Endodermal cell (in vitro differentiated cells): ENCODE results near the gene ZNF692. TPM values are rescaled to one million over a fixed set of nuclear protein-coding genes. Genes with fewer than 3 reads are reported as not detected.

ENCODE experiments used
- DNase-seq: peaks from one replicate; pipeline ENCODE4 v3.0.0-alpha.2; 2017
- H3K27ac ChIP-seq: 2 replicates; pipeline ENCODE4 v1.5.1; 2013; ENCODE audit warnings: mild to moderate bottlenecking, low read depth, low read length, moderate library complexity
- H3K27me3 ChIP-seq: 2 replicates; pipeline ENCODE4 v1.6.1; 2013; ENCODE audit warnings: mild to moderate bottlenecking, low read length, moderate library complexity; ENCODE audit not compliant: insufficient read depth, control insufficient read depth, poor library complexity, severe bottlenecking
- H3K36me3 ChIP-seq: 2 replicates; pipeline ENCODE4 v1.7.0; 2013; ENCODE audit warnings: mild to moderate bottlenecking, low read length, moderate library complexity; ENCODE audit not compliant: control insufficient read depth, insufficient read depth
- H3K4me1 ChIP-seq: one replicate; pipeline ENCODE4 v1.7.0; 2013; ENCODE audit warnings: low read length; ENCODE audit not compliant: control insufficient read depth, insufficient read depth
- H3K4me3 ChIP-seq: 2 replicates; pipeline ENCODE4 v1.5.1; 2013; ENCODE audit warnings: mild to moderate bottlenecking, low read length, moderate library complexity
- H3K9ac ChIP-seq: 2 replicates; pipeline ENCODE4 v1.6.1; 2013; ENCODE audit warnings: mild to moderate bottlenecking, low read length, moderate library complexity; ENCODE audit not compliant: poor library complexity, severe bottlenecking; ENCODE audit errors: extremely low read depth
- H3K9me3 ChIP-seq: 2 replicates; pipeline ENCODE4 v1.6.1; 2013; ENCODE audit warnings: mild to moderate bottlenecking, low read length, moderate library complexity; ENCODE audit not compliant: control insufficient read depth
- H3K27ac Mint-ChIP-seq: 2 replicates; pipeline ENCODE4 v1.8.0; 2020; ENCODE audit warnings: mixed read lengths
- H3K27me3 Mint-ChIP-seq: 2 replicates; pipeline ENCODE4 v1.8.0; 2021; ENCODE audit warnings: mild to moderate bottlenecking, mixed read lengths; ENCODE audit not compliant: insufficient read depth
- H3K36me3 Mint-ChIP-seq: 2 replicates; pipeline ENCODE4 v1.8.0; 2020; ENCODE audit warnings: low read depth, mixed read lengths
- H3K4me1 Mint-ChIP-seq: 2 replicates; pipeline ENCODE4 v1.8.0; 2020; ENCODE audit warnings: mixed read lengths
- H3K4me3 Mint-ChIP-seq: 2 replicates; pipeline ENCODE4 v1.8.0; 2020; ENCODE audit warnings: mild to moderate bottlenecking, moderate library complexity, mixed read lengths
- H3K9me3 Mint-ChIP-seq: 2 replicates; pipeline ENCODE4 v1.8.0; 2020; ENCODE audit warnings: mild to moderate bottlenecking, mixed read lengths
- CTCF ChIP-seq: fragments of 200-600 bp; sonication (generic); conservative IDR thresholded peaks from 2 replicates; pipeline ENCODE4 v1.5.0; 2021; ENCODE audit warnings: antibody characterized with exemption, mild to moderate bottlenecking
- WGBS, 2 experiments: methylation state at CpG; one replicate each; pipeline versions ENCODE4 v1.1.5 to v1.1.7; 2013; ENCODE audit warnings: missing lambda C conversion rate in 2 of 2, mixed read lengths in 1 of 2; ENCODE audit not compliant: insufficient coverage in 1 of 2, insufficient read length in 1 of 2; 5-methylcytosine and 5-hydroxymethylcytosine counted together
- total RNA-seq, 2 donors: library from RNA; stranded (reverse); fragmentation: NEBNext Ultra II Directional in 1 of 2; extraction: Animal tissue kit (Norgen Biotek cat#: 25700) in 1 of 2; gene quantifications; 2 replicates in 1 of 2; 3 replicates in 1 of 2; pipeline ENCODE4 v1.2.1, GENCODE V29; 2021

Gene ZNF692
- total RNA-seq, 2 donors from 2014 or later: 47.6 to 50.3 TPM

GRCh38 chr1:248825909-248826760 is 32.8 kb downstream of the ZNF692 start, which contains the start of gene SH3BP5L:
TSS of gene SH3BP5L (minus strand) at chr1:248825915. CDS start at chr1:248824935, 980 bp downstream.
- Mint-ChIP-seq H3K27me3 (no peaks in the 10 kb centered on the region), H3K4me1 (peaks cover 19% of the 10 kb centered on the region), H3K9me3 (peaks cover 9% of the 10 kb centered on the region), H3K4me3 (peak within 1 kb of the TSS; percentile 95), H3K27ac (peak within 1 kb of the TSS; percentile 98), H3K36me3 (peaks cover 20% of the 10 kb centered on the region)
- WGBS, 2 experiments: 0% methylated on average over 28 to 56 of the region's 56 CpGs
- H3K27ac ChIP-seq: peak within 1 kb of the TSS; percentile 77
- no peaks in the 10 kb centered on the region for H3K27me3 ChIP-seq
- H3K4me3 ChIP-seq: peak within 1 kb of the TSS; percentile 97
- peak; percentile 74 for TF ChIP-seq CTCF
- H3K9ac ChIP-seq: peak within 1 kb of the TSS; percentile 97
- H3K36me3 ChIP-seq: peaks cover 31% of the 10 kb centered on the region
- peaks cover 5% of the 10 kb centered on the region for H3K4me1 ChIP-seq
- peak; percentile 95 for DNase-seq
- no peaks in the 10 kb centered on the region for H3K9me3 ChIP-seq

DNA sequence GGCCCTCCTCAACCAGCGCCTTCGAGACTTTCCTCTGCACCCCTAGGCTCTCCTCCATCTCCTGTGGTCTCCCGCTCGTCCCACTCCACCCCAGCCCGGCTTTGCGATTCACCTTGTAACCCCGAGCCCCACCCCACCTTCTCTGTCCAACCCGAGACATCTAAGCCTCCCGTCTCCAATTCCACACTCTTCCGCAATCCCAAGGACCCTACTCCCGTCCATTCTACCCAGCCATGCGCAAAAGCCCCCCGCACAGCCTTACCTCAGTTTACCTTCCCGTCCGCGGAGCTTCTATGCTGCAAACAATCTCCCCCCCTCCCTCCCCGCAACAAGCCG is 33.3 kb downstream of the ZNF692 start:
- Mint-ChIP-seq H3K4me1 (peaks cover 19% of the 10 kb centered on the region), H3K27ac (peak overlapping the region; percentile 98), H3K9me3 (peaks cover 4% of the 10 kb centered on the region), H3K36me3 (peaks cover 23% of the 10 kb centered on the region), H3K4me3 (peak overlapping the region; percentile 95), H3K27me3 (no peaks in the 10 kb centered on the region)
- no peak for DNase-seq
- peak overlapping the region; percentile 65 for H3K27ac ChIP-seq
- peaks cover 37% of the 10 kb centered on the region for H3K36me3 ChIP-seq
- peak overlapping the region; percentile 97 for H3K4me3 ChIP-seq
- H3K4me1 ChIP-seq: peaks cover 5% of the 10 kb centered on the region
- TF ChIP-seq CTCF: no peak
- peak overlapping the region; percentile 97 for H3K9ac ChIP-seq
- WGBS, 2 experiments: 0% methylated on average over 2 to 18 of the region's 18 CpGs
- no peaks in the 10 kb centered on the region for H3K9me3 ChIP-seq
- H3K27me3 ChIP-seq: no peaks in the 10 kb centered on the region

DNA sequence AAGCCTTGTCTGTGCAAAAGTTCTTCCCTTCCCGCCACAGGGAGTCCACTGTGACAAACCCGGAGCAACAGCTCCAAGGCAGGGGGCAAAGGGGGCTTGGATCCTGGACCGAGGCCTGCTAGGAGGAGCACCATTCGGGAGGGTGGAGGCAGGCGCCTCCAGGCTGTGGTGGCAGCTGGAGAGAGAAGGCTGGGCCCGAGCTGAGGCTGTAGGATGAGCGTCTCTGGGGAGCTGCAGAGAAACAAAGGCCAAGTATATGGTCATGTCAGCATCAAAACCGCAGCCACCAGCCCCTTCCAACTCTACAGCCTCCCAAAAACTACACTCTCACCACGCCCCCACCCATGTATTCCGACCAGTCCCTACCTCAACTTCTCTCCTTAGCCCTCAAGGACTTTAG is 33.7 kb downstream of the ZNF692 start:
- peaks cover 19% of the 10 kb centered on the region for H3K4me1 Mint-ChIP-seq
- peak overlapping the region; percentile 98 for H3K27ac Mint-ChIP-seq
- no peak for TF ChIP-seq CTCF
- H3K27me3 Mint-ChIP-seq: no peaks in the 10 kb centered on the region
- WGBS, 2 experiments: 54 to 64% methylated on average over 7 to 10 of the region's 10 CpGs
- peaks cover 27% of the 10 kb centered on the region for H3K36me3 Mint-ChIP-seq
- peaks cover 2% of the 10 kb centered on the region for H3K9me3 Mint-ChIP-seq
- Histone ChIP-seq H3K27ac (peak overlapping the region; percentile 65), H3K9me3 (no peaks in the 10 kb centered on the region), H3K4me1 (peaks cover 5% of the 10 kb centered on the region), H3K36me3 (peaks cover 41% of the 10 kb centered on the region), H3K9ac (peak overlapping the region; percentile 97), H3K4me3 (peak overlapping the region; percentile 97), H3K27me3 (no peaks in the 10 kb centered on the region)
- peak overlapping the region; percentile 95 for H3K4me3 Mint-ChIP-seq
- no peak for DNase-seq
